Keratinocyte (primary cell): Measurements from ENCODE around the gene IRF6. TPM values are rescaled to one million over a fixed set of nuclear protein-coding genes. Genes with fewer than 3 reads are reported as not detected.

Experiments used
- DNase-seq: peaks from one replicate; pipeline ENCODE4 v3.0.0-alpha.2; 2011; ENCODE audit warnings: low read depth, missing footprints, low spot score
- FAIRE-seq: peaks from 2 replicates; lab custom pipeline; 2011; peaks lifted over from hg19 to GRCh38; lab: Jason Lieb, UNC
- H2AFZ ChIP-seq: 2 replicates; pipeline ENCODE4 v1.6.0; 2012; ENCODE audit warnings: low read length, control low read depth, inconsistent platforms; ENCODE audit not compliant: control insufficient read depth
- H3K27ac ChIP-seq: 2 replicates; pipeline ENCODE4 v1.5.1; 2011; ENCODE audit warnings: low read length; ENCODE audit not compliant: control insufficient read depth, insufficient read depth
- H3K27me3 ChIP-seq: 3 replicates; pipeline ENCODE4 v1.6.0; 2011; ENCODE audit warnings: low read length; ENCODE audit not compliant: control insufficient read depth, insufficient read depth; ENCODE audit errors: extremely low read depth
- H3K36me3 ChIP-seq, 2 experiments: 2 replicates in 1 of 2; 3 replicates in 1 of 2; pipeline ENCODE4 v1.5.1; 2011; ENCODE audit warnings: low read length in 2 of 2, mild to moderate bottlenecking in 1 of 2; ENCODE audit not compliant: control insufficient read depth in 2 of 2, insufficient read depth in 2 of 2; ENCODE audit errors: extremely low read depth in 1 of 2
- H3K4me1 ChIP-seq: 3 replicates; pipeline ENCODE4 v1.5.1; 2011; ENCODE audit warnings: low read length; ENCODE audit not compliant: control insufficient read depth, insufficient read depth; ENCODE audit errors: extremely low read depth
- H3K4me2 ChIP-seq: 3 replicates; pipeline ENCODE4 v1.6.0; 2011; ENCODE audit warnings: low read depth, low read length; ENCODE audit not compliant: control insufficient read depth, insufficient read depth; ENCODE audit errors: extremely low read depth
- H3K4me3 ChIP-seq, 3 experiments: fragments of 200-600 bp in 1 of 3; sonication (generic) in 1 of 3; 2 replicates in 2 of 3; 3 replicates in 1 of 3; pipeline ENCODE4 v1.5.1; 2011 to 2016; ENCODE audit warnings: low read length in 3 of 3, mild to moderate bottlenecking in 3 of 3, control low read depth in 2 of 3, inconsistent platforms in 1 of 3, low read depth in 1 of 3, mixed read lengths in 1 of 3, mixed run types in 1 of 3, moderate library complexity in 1 of 3; ENCODE audit not compliant: control insufficient read depth in 2 of 3, insufficient read depth in 2 of 3; ENCODE audit errors: extremely low read depth in 1 of 3
- H3K79me2 ChIP-seq: 2 replicates; pipeline ENCODE4 v1.6.0; 2012; ENCODE audit warnings: low read length; ENCODE audit not compliant: control insufficient read depth, insufficient read depth
- H3K9ac ChIP-seq: 3 replicates; pipeline ENCODE4 v1.6.0; 2011; ENCODE audit warnings: low read length; ENCODE audit not compliant: control insufficient read depth, insufficient read depth; ENCODE audit errors: extremely low read depth
- H3K9me1 ChIP-seq: 3 replicates; pipeline ENCODE4 v1.6.0; 2011; ENCODE audit warnings: low read length; ENCODE audit not compliant: control insufficient read depth, insufficient read depth; ENCODE audit errors: extremely low read depth
- H3K9me3 ChIP-seq: 2 replicates; pipeline ENCODE4 v1.5.1; 2012; ENCODE audit warnings: low read depth, low read length; ENCODE audit not compliant: control insufficient read depth
- H4K20me1 ChIP-seq: 3 replicates; pipeline ENCODE4 v1.6.0; 2011; ENCODE audit warnings: low read length; ENCODE audit not compliant: control insufficient read depth, insufficient read depth; ENCODE audit errors: extremely low read depth
- CTCF ChIP-seq, 3 experiments: IDR thresholded peaks in 1 of 3; conservative IDR thresholded peaks in 1 of 3; optimal IDR thresholded peaks in 1 of 3; 2 replicates in 2 of 3; 3 replicates in 1 of 3; pipeline versions ENCODE3 to v1.5.1; 2011; ENCODE audit warnings: low read length in 3 of 3, mild to moderate bottlenecking in 3 of 3, moderate library complexity in 2 of 3, control low read depth in 1 of 3, inconsistent platforms in 1 of 3; ENCODE audit not compliant: insufficient read depth in 2 of 3; ENCODE audit errors: extremely low read depth in 1 of 3
- EZH2 ChIP-seq: IDR thresholded peaks from one replicate; pipeline ENCODE4 v1.6.1; 2012; ENCODE audit warnings: inconsistent platforms, mild to moderate bottlenecking, low read length, moderate library complexity
- dilution Hi-C: fragments of 300-500 bp; cut with MboI; formaldehyde crosslinking; loops from one replicate; pipeline ENCODE4 v1.7.0; 2020; ENCODE audit warnings: low sequenced_read_pairs; ENCODE audit not compliant: extremely low pct_ligation_motif_present
- polyA plus RNA-seq, 5 experiments: library from polyadenylated mRNA; depleted of rRNA in 3 of 5; stranded (reverse) in 3 of 5; stranded (forward) in 1 of 5; unstranded in 1 of 5; fragments of >200 nt; gene quantifications; 1 replicate in 1 of 5; 2 replicates in 3 of 5; 3 replicates in 1 of 5; pipeline versions ENCODE4 v1.2.1 to v1.2.3, GENCODE V29; 2011 to 2012; ENCODE audit warnings: missing spikeins in 2 of 5, low read depth in 1 of 5, low replicate concordance in 1 of 5

The IRF6 gene
- polyA plus RNA-seq, 1 donor (not counting 4 experiments of a cell fraction or from before 2014, with no cell fraction given): 476 TPM

GRCh38 chr1:209777587-209777986, 28.4 kb downstream of the IRF6 start:
- no peak for FAIRE-seq

DNA sequence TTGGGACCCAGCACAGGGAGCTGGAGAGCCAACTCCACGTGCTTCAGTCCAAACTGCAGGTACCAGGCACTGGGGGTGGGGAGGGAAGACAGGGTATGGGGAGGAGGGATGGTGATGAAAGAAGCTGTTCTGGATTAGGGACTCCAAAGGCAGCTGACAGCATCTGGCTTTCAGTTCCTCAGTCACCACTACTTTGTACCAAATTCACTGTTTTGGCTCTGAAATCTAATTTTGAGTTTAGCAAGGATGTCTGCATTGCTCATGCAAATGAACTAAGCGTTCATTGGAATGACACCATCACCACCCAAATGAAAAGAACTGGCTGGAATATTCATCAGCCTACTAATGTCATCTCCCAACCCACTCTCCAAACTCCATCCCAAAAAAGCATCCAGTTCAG, 30.3 kb downstream of the IRF6 start:
- H3K27me3 ChIP-seq: no peaks in the 10 kb centered on the region
- no peak for FAIRE-seq
- no peak overlapping the region for H3K4me2 ChIP-seq
- no peak overlapping the region for H3K4me3 ChIP-seq
- peaks cover 0 to 3% of the 10 kb centered on the region in 2 experiments for H3K36me3 ChIP-seq
- H3K9ac ChIP-seq: no peak overlapping the region
- DNase-seq: no peak
- H3K27ac ChIP-seq: no peak overlapping the region
- no peaks in the 10 kb centered on the region for H3K79me2 ChIP-seq
- peaks cover 2% of the 10 kb centered on the region for H3K9me1 ChIP-seq
- dilution Hi-C loops: no loop called here
- H2AFZ ChIP-seq: no peak overlapping the region
- H3K9me3 ChIP-seq: no peaks in the 10 kb centered on the region
- H4K20me1 ChIP-seq: no peaks in the 10 kb centered on the region
- no peaks in the 10 kb centered on the region for H3K4me1 ChIP-seq
- TF ChIP-seq EZH2: no peak
- TF ChIP-seq CTCF (optimal IDR thresholded peaks at IDR 0.05 in 1 of 3, IDR thresholded peaks at IDR 0.05 in 1 of 3, conservative IDR thresholded peaks at IDR 0.05 in 1 of 3; ENCODE audit: extremely low read depth in 1 of 3, insufficient read depth in 2 of 3, low read length in 3 of 3): no peak

More at GRCh38 chr1:209777587-209777986, 28.4 kb downstream of the IRF6 start:
- dilution Hi-C loops: no loop called here
- Histone ChIP-seq H3K9me3 (no peaks in the 10 kb centered on the region), H3K4me3 (no peak overlapping the region), H2AFZ (no peak overlapping the region), H3K9ac (no peak overlapping the region), H3K36me3 (peaks cover under 1 to 4% of the 10 kb centered on the region in 2 experiments), H4K20me1 (no peaks in the 10 kb centered on the region), H3K79me2 (no peaks in the 10 kb centered on the region), H3K9me1 (peaks cover 2% of the 10 kb centered on the region), H3K27me3 (no peaks in the 10 kb centered on the region), H3K4me1 (no peaks in the 10 kb centered on the region), H3K27ac (no peak overlapping the region), H3K4me2 (no peak overlapping the region)
- TF ChIP-seq CTCF (optimal IDR thresholded peaks at IDR 0.05 in 1 of 3, IDR thresholded peaks at IDR 0.05 in 1 of 3, conservative IDR thresholded peaks at IDR 0.05 in 1 of 3; ENCODE audit: extremely low read depth in 1 of 3, insufficient read depth in 2 of 3, low read length in 3 of 3): no peak
- TF ChIP-seq EZH2: no peak
- no peak for DNase-seq
